GM19324 (cell line): ENCODE results near the gene ADORA2A.

Experiments used
- ATAC-seq: cut with Tn5 transposase; IDR thresholded peaks from one replicate; pipeline ENCODE4 v1.9.1; 2021; ENCODE audit warnings: mild to moderate bottlenecking, moderate library complexity; ENCODE audit not compliant: unreplicated experiment, low FRiP score

Gene ADORA2A

GRCh38 chr22:24444729-24445466 is 17.5 kb downstream of the ADORA2A start:
- ATAC-seq, result no peak

GRCh38 chr22:24445481-24446259 is 18.3 kb downstream of the ADORA2A start:
- ATAC-seq, result no peak

GRCh38 chr22:24446260-24446611 is 18.8 kb downstream of the ADORA2A start:
- no peak for ATAC-seq

- no peak for ATAC-seq
These were observed 23.2 kb downstream of the ADORA2A start for GRCh38 chr22:24450610-24451009.

GRCh38 chr22:24451162-24451561 is 23.8 kb downstream of the ADORA2A start:
- no peak for ATAC-seq

GRCh38 chr22:24453853-24454252 is 26.5 kb downstream of the ADORA2A start:
- no peak for ATAC-seq

- ATAC-seq, result no peak
These were observed 27.6 kb downstream of the ADORA2A start for GRCh38 chr22:24455039-24455438.

- no peak for ATAC-seq
These were observed 28.5 kb downstream of the ADORA2A start for GRCh38 chr22:24455751-24456426.

- no peak for ATAC-seq
These were observed 30.6 kb downstream of the ADORA2A start for GRCh38 chr22:24457894-24458420.

GRCh38 chr22:24459911-24460310 is 32.5 kb downstream of the ADORA2A start:
- ATAC-seq, result no peak

- peak; percentile 48 for ATAC-seq
These were observed 33.2 kb downstream of the ADORA2A start for GRCh38 chr22:24460418-24461089.

- no peak for ATAC-seq
These were observed 35.8 kb downstream of the ADORA2A start for GRCh38 chr22:24463071-24463760.

GRCh38 chr22:24465566-24465965 is 38.2 kb downstream of the ADORA2A start:
- ATAC-seq, result no peak

GRCh38 chr22:24465975-24466374 is 38.6 kb downstream of the ADORA2A start:
- no peak for ATAC-seq

GRCh38 chr22:24466716-24467328 is 39.4 kb downstream of the ADORA2A start:
- no peak for ATAC-seq

GRCh38 chr22:24467340-24467739 is 39.9 kb downstream of the ADORA2A start:
- ATAC-seq, result no peak

- no peak for ATAC-seq
These were observed 44.2 kb downstream of the ADORA2A start for GRCh38 chr22:24471570-24471969.

- no peak for ATAC-seq
These were observed 45.9 kb downstream of the ADORA2A start for GRCh38 chr22:24473284-24473683.

- no peak for ATAC-seq
These were observed 46.8 kb downstream of the ADORA2A start for GRCh38 chr22:24474221-24474620.
